Measurements from ENCODE around the gene EI24. TPM values are rescaled to one million over a fixed set of nuclear protein-coding genes. Genes with fewer than 3 reads are reported as not detected.

The EI24 gene
- total and polyA plus RNA-seq, 2 experiments from 2014 or later, result 132 to 174 TPM

DNA sequence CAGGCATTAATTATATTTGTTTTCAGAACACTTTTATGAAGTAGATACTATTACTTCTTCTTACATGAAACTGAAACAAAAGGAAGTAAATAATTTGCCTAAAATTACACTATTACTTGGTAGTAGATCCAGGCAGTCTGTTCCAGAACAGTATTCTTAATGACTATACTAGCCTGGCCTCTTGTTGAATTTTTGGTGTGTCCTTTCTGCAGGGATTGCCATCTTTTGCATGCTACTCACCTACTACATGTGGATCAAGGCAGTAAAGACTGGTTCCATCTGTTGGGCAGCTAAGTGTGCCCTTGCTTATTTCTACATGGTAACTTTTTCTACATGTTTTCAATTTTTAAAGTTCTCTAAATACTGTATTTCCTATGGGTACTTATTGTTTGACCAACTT, 36.1 kb downstream of the EI24 start:
- no peak overlapping the region for H3K4me2 ChIP-seq
- ATAC-seq, result no peak

More for the DNA sequence above, 36.1 kb downstream of the EI24 start:
- Mint-ChIP-seq H3K27me3 (ENCODE audit: insufficient read depth, low read depth, poor library complexity) (no peaks in the 10 kb centered on the region), H3K36me3 (ENCODE audit: low read depth) (peaks cover 82% of the 10 kb centered on the region), H3K4me3 (no peak overlapping the region), H3K27ac (no peak overlapping the region), H3K9me3 (no peaks in the 10 kb centered on the region), H3K4me1 (no peaks in the 10 kb centered on the region)
- DNase-seq (ENCODE audit: low spot score), result no peak
- H4K20me1 ChIP-seq (replicated peaks; ENCODE audit: insufficient read depth), result peaks cover 22% of the 10 kb centered on the region
- no peak overlapping the region for H2AFZ ChIP-seq
- H3K4me3 ChIP-seq, result no peak overlapping the region
- no peaks in the 10 kb centered on the region for H3K4me1 ChIP-seq (ENCODE audit: insufficient read depth)
- no peak overlapping the region for H3K27ac ChIP-seq (ENCODE audit: low read depth)
- no peaks in the 10 kb centered on the region for H3F3A ChIP-seq (replicated peaks; ENCODE audit: low read depth)
- no peaks in the 10 kb centered on the region for H3K27me3 ChIP-seq (ENCODE audit: insufficient read depth)
- no peaks in the 10 kb centered on the region for H3K9me2 ChIP-seq (ENCODE audit: insufficient read depth)
- TF ChIP-seq ZNF114 (CRISPR knock-in tag; IDR thresholded peaks at IDR 0.05) (no peak), ZNF331 (CRISPR knock-in tag; IDR thresholded peaks at IDR 0.05; ENCODE audit: low read depth) (no peak), POLR2AphosphoS5 (IDR thresholded peaks at IDR 0.05; ENCODE audit: low read depth) (no peak), STAT1 (IDR thresholded peaks at IDR 0.05; ENCODE audit: unreplicated experiment) (no peak), CREB1 (CRISPR knock-in tag; IDR thresholded peaks at IDR 0.05; ENCODE audit: low read depth) (no peak)
- TF ChIP-seq, protein P1, sequence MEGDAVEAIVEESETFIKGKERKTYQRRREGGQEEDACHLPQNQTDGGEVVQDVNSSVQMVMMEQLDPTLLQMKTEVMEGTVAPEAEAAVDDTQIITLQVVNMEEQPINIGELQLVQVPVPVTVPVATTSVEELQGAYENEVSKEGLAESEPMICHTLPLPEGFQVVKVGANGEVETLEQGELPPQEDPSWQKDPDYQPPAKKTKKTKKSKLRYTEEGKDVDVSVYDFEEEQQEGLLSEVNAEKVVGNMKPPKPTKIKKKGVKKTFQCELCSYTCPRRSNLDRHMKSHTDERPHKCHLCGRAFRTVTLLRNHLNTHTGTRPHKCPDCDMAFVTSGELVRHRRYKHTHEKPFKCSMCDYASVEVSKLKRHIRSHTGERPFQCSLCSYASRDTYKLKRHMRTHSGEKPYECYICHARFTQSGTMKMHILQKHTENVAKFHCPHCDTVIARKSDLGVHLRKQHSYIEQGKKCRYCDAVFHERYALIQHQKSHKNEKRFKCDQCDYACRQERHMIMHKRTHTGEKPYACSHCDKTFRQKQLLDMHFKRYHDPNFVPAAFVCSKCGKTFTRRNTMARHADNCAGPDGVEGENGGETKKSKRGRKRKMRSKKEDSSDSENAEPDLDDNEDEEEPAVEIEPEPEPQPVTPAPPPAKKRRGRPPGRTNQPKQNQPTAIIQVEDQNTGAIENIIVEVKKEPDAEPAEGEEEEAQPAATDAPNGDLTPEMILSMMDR (conservative IDR thresholded peaks at IDR 0.05; ENCODE audit: low read depth in 2 of 2), result no peak
- TF ChIP-seq, protein P2, sequence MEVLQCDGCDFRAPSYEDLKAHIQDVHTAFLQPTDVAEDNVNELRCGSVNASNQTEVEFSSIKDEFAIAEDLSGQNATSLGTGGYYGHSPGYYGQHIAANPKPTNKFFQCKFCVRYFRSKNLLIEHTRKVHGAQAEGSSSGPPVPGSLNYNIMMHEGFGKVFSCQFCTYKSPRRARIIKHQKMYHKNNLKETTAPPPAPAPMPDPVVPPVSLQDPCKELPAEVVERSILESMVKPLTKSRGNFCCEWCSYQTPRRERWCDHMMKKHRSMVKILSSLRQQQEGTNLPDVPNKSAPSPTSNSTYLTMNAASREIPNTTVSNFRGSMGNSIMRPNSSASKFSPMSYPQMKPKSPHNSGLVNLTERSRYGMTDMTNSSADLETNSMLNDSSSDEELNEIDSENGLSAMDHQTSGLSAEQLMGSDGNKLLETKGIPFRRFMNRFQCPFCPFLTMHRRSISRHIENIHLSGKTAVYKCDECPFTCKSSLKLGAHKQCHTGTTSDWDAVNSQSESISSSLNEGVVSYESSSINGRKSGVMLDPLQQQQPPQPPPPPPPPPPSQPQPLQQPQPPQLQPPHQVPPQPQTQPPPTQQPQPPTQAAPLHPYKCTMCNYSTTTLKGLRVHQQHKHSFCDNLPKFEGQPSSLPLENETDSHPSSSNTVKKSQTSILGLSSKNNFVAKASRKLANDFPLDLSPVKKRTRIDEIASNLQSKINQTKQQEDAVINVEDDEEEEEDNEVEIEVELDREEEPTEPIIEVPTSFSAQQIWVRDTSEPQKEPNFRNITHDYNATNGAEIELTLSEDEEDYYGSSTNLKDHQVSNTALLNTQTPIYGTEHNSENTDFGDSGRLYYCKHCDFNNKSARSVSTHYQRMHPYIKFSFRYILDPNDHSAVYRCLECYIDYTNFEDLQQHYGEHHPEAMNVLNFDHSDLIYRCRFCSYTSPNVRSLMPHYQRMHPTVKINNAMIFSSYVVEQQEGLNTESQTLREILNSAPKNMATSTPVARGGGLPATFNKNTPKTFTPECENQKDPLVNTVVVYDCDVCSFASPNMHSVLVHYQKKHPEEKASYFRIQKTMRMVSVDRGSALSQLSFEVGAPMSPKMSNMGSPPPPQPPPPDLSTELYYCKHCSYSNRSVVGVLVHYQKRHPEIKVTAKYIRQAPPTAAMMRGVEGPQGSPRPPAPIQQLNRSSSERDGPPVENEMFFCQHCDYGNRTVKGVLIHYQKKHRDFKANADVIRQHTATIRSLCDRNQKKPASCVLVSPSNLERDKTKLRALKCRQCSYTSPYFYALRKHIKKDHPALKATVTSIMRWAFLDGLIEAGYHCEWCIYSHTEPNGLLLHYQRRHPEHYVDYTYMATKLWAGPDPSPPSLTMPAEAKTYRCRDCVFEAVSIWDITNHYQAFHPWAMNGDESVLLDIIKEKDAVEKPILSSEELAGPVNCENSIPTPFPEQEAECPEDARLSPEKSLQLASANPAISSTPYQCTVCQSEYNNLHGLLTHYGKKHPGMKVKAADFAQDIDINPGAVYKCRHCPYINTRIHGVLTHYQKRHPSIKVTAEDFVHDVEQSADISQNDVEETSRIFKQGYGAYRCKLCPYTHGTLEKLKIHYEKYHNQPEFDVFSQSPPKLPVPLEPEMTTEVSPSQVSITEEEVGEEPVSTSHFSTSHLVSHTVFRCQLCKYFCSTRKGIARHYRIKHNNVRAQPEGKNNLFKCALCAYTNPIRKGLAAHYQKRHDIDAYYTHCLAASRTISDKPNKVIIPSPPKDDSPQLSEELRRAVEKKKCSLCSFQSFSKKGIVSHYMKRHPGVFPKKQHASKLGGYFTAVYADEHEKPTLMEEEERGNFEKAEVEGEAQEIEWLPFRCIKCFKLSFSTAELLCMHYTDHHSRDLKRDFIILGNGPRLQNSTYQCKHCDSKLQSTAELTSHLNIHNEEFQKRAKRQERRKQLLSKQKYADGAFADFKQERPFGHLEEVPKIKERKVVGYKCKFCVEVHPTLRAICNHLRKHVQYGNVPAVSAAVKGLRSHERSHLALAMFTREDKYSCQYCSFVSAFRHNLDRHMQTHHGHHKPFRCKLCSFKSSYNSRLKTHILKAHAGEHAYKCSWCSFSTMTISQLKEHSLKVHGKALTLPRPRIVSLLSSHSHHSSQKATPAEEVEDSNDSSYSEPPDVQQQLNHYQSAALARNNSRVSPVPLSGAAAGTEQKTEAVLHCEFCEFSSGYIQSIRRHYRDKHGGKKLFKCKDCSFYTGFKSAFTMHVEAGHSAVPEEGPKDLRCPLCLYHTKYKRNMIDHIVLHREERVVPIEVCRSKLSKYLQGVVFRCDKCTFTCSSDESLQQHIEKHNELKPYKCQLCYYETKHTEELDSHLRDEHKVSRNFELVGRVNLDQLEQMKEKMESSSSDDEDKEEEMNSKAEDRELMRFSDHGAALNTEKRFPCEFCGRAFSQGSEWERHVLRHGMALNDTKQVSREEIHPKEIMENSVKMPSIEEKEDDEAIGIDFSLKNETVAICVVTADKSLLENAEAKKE (CRISPR knock-in tag; IDR thresholded peaks at IDR 0.05), result no peak
- TF ChIP-seq, protein P3, sequence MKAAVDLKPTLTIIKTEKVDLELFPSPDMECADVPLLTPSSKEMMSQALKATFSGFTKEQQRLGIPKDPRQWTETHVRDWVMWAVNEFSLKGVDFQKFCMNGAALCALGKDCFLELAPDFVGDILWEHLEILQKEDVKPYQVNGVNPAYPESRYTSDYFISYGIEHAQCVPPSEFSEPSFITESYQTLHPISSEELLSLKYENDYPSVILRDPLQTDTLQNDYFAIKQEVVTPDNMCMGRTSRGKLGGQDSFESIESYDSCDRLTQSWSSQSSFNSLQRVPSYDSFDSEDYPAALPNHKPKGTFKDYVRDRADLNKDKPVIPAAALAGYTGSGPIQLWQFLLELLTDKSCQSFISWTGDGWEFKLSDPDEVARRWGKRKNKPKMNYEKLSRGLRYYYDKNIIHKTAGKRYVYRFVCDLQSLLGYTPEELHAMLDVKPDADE (IDR thresholded peaks at IDR 0.05), result no peak
- H3K36me3 ChIP-seq (ENCODE audit: insufficient read depth), result peaks cover 88% of the 10 kb centered on the region
- H3K79me2 ChIP-seq (replicated peaks; ENCODE audit: insufficient read depth), result 0 out of 2 replicates have a peak, but pooled peaks cover 2% of the 10 kb centered on the region
